HEK293 (cell line): ENCODE data around the gene MSMP.
A peak's percentile ranks its signal among the peaks of the same experiment; 100 is the strongest.

Source experiments
- CTCF ChIA-PET: fragments of 350-600 bp; formaldehyde crosslinking; extraction: SDS; loops from one replicate; lab custom pipeline; 2021; ENCODE audit warnings: antibody characterized with exemption; lab: Yijun Ruan, JAX
- POLR2A ChIA-PET: fragments of 300-600 bp; formaldehyde crosslinking; extraction: SDS; loops from one replicate; lab custom pipeline; 2020; ENCODE audit warnings: antibody characterized with exemption, inconsistent platforms; lab: Yijun Ruan, JAX
- H3K27ac ChIP-seq: fragments of 200-500 bp; sonication (Bioruptor generic); 2 replicates; pipeline ENCODE4 v1.5.1; 2014; ENCODE audit warnings: low read depth, low read length, control low read depth, inconsistent platforms; ENCODE audit errors: extremely low read depth
- H3K36me3 ChIP-seq, 2 experiments: fragments of 200-500 bp in 1 of 2; sonication (Bioruptor generic) in 1 of 2; 1 replicate in 1 of 2; 2 replicates in 1 of 2; pipeline ENCODE4 v1.5.1; 2014 to 2017; ENCODE audit warnings: inconsistent platforms in 2 of 2, low read length in 2 of 2; ENCODE audit not compliant: control insufficient read depth in 2 of 2, insufficient read depth in 1 of 2
- H3K4me1 ChIP-seq: fragments of 200-500 bp; sonication (Bioruptor generic); 2 replicates; pipeline ENCODE4 v1.5.1; 2014; ENCODE audit warnings: mild to moderate bottlenecking, low read length, inconsistent platforms; ENCODE audit not compliant: control insufficient read depth, insufficient read depth
- H3K4me3 ChIP-seq: 2 replicates; pipeline ENCODE4 v1.5.1; 2011; ENCODE audit warnings: low read depth, mild to moderate bottlenecking, control low read depth, low read length, moderate library complexity
- H3K9me3 ChIP-seq: fragments of 200-500 bp; sonication (Bioruptor generic); 2 replicates; pipeline ENCODE4 v1.5.1; 2014; ENCODE audit warnings: low read depth, low read length, inconsistent platforms; ENCODE audit not compliant: control insufficient read depth, insufficient read depth
- KLF10 ChIP-seq: fragments of 450-650 bp; IDR thresholded peaks from 2 replicates; pipeline ENCODE4 v1.5.1; 2018; ENCODE audit warnings: missing biosample characterization, mild to moderate bottlenecking, missing genetic modification characterization
- WT1 ChIP-seq: fragments of 450-650 bp; formaldehyde crosslinking; IDR thresholded peaks from 2 replicates; pipeline ENCODE4 v1.5.1; 2016; ENCODE audit warnings: missing biosample characterization, missing genetic modification characterization
- ZBTB20 ChIP-seq: fragments of 450-650 bp; formaldehyde crosslinking; IDR thresholded peaks from 2 replicates; pipeline ENCODE4 v1.5.1; 2016; ENCODE audit warnings: missing biosample characterization, missing genetic modification characterization
- ZNF132 ChIP-seq: fragments of 450-650 bp; formaldehyde crosslinking; IDR thresholded peaks from 2 replicates; pipeline ENCODE4 v1.5.1; 2017; ENCODE audit warnings: missing biosample characterization, missing genetic modification characterization, borderline replicate concordance
- ZNF211 ChIP-seq: fragments of 450-650 bp; formaldehyde crosslinking; IDR thresholded peaks from 2 replicates; pipeline ENCODE4 v1.5.1; 2016; ENCODE audit warnings: low read depth, missing biosample characterization, missing genetic modification characterization
- ZNF223 ChIP-seq: fragments of 450-650 bp; formaldehyde crosslinking; IDR thresholded peaks from 2 replicates; pipeline ENCODE4 v1.5.1; 2016; ENCODE audit warnings: missing biosample characterization, missing genetic modification characterization
- ZNF324 ChIP-seq: fragments of 450-650 bp; formaldehyde crosslinking; IDR thresholded peaks from 2 replicates; pipeline ENCODE4 v1.5.1; 2016; ENCODE audit warnings: missing biosample characterization, missing genetic modification characterization
- ZNF37A ChIP-seq: fragments of 450-650 bp; IDR thresholded peaks from 2 replicates; pipeline ENCODE4 v1.5.1; 2018; ENCODE audit warnings: missing biosample characterization, missing genetic modification characterization
- ZNF555 ChIP-seq: fragments of 450-650 bp; formaldehyde crosslinking; conservative IDR thresholded peaks from 2 replicates; pipeline ENCODE4 v1.5.1; 2017; ENCODE audit warnings: missing biosample characterization, mild to moderate bottlenecking, missing genetic modification characterization, inconsistent platforms
- ZNF558 ChIP-seq: fragments of 450-650 bp; formaldehyde crosslinking; IDR thresholded peaks from 2 replicates; pipeline ENCODE4 v1.5.1; 2016; ENCODE audit warnings: missing biosample characterization, missing genetic modification characterization
- ZNF560 ChIP-seq: fragments of 450-650 bp; formaldehyde crosslinking; IDR thresholded peaks from 2 replicates; pipeline ENCODE4 v1.5.1; 2017; ENCODE audit warnings: missing biosample characterization, missing genetic modification characterization, borderline replicate concordance
- ZNF585B ChIP-seq: fragments of 450-650 bp; formaldehyde crosslinking; IDR thresholded peaks from 2 replicates; pipeline ENCODE4 v1.5.1; 2016; ENCODE audit warnings: missing biosample characterization, missing genetic modification characterization
- ZNF600 ChIP-seq: fragments of 450-650 bp; formaldehyde crosslinking; IDR thresholded peaks from 2 replicates; pipeline ENCODE4 v1.5.1; 2016; ENCODE audit warnings: missing biosample characterization, missing genetic modification characterization
- ZNF664 ChIP-seq: fragments of 450-650 bp; formaldehyde crosslinking; IDR thresholded peaks from 2 replicates; pipeline ENCODE4 v1.5.1; 2016; ENCODE audit warnings: missing biosample characterization, missing genetic modification characterization
- ZNF76 ChIP-seq: fragments of 450-650 bp; formaldehyde crosslinking; IDR thresholded peaks from 2 replicates; pipeline ENCODE4; 2016; ENCODE audit warnings: low read depth, missing biosample characterization, missing genetic modification characterization, borderline replicate concordance
- ZNF837 ChIP-seq: fragments of 450-650 bp; formaldehyde crosslinking; IDR thresholded peaks from 2 replicates; pipeline ENCODE4 v1.5.1; 2016; ENCODE audit warnings: missing biosample characterization, missing genetic modification characterization
- TF ChIP-seq, protein P1 (sequence below): fragments of 450-650 bp; formaldehyde crosslinking; IDR thresholded peaks from 2 replicates; pipeline ENCODE4 v1.5.1; 2016; ENCODE audit warnings: missing biosample characterization, missing genetic modification characterization
- TF ChIP-seq, protein P2 (sequence below): fragments of 450-650 bp; formaldehyde crosslinking; IDR thresholded peaks from 2 replicates; pipeline ENCODE4 v1.5.1; 2017; ENCODE audit warnings: missing biosample characterization, missing genetic modification characterization
- TF ChIP-seq, protein P3 (sequence below): fragments of 450-650 bp; formaldehyde crosslinking; IDR thresholded peaks from 2 replicates; pipeline ENCODE4 v1.5.0; 2017; ENCODE audit warnings: missing biosample characterization, missing genetic modification characterization, borderline replicate concordance

Gene MSMP

DNA sequence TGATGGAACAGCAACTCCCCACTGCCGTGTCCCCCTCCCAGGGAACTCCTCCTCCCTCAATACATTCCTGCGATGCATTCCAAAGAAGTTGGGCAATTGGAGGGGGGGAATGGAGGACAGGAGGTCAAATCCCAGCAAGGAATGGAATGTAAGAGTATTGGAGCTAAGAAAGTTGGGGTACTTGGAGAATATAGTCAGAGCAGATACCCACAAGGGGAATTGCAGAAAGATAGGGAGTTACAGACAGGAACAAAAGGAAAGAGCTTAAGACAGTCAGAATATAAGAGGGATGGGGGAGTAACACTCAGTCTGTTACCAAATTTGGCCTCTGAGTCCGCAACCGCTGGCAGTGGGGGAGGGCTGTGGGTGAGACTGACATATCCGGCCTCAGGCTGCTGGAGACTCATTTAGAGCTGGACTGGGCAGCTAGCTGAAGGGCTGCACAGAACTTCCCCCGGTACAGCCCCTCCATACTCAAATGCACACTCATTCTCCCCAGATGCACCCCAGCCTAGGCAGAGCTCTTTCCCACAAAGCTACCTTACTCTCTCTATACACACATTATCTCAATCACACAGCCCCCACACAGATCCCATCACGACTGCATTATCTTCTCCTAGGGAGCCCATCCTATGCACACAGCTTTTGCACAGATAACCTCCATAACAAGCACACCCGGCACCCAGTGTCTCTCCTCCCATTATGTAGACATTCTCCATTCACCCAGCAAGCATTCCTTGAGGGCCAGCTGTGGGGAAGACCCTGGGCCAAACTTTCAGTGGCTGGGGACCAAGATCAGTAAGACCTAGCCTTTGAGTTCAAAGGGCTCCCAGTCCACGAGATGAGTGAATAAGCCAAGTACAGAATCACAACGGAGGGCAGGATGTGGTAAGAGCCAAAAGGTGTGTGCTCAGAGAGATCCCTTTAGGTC lies 25.8 kb downstream of the MSMP start (continued):
- no peak for TF ChIP-seq ZNF37A (tag by site-specific recombination)
- 0 out of 2 replicates have a peak, but pooled peaks have one; percentile 10 for TF ChIP-seq ZNF600 (tag by site-specific recombination)

DNA sequence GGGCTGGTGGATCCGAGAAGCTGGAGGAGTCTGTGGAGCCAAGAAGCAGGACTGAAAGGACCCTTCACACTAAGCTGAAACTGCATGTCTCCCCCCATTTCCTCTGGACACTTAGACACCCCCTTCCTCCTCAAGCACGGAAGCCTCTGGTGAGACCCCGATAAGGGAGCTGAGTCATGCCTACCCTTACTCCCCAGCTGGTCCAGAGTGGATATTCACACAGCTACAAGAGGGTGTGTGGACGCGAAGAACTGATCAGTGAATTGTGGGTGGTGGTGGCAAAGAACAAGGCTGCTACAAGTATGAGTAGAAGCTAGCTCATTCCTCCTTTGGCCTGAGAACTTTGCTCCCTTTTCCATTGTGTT lies 26.4 kb downstream of the MSMP start:
- Histone ChIP-seq H3K27ac (no peak overlapping the region), H3K36me3 (peaks cover 10 to 63% of the 10 kb centered on the region in 2 experiments), H3K4me1 (peaks cover 5% of the 10 kb centered on the region; the same call in 1 of the 2 replicates), H3K4me3 (no peak overlapping the region), H3K9me3 (no peaks in the 10 kb centered on the region)
- TF ChIP-seq ZNF558 (tag by site-specific recombination) (no peak), ZNF132 (tag by site-specific recombination) (no peak), ZNF76 (no peak), ZNF837 (tag by site-specific recombination) (no peak), ZNF324 (tag by site-specific recombination) (no peak), ZBTB20 (tag by site-specific recombination) (no peak), WT1 (tag by site-specific recombination) (no peak), ZNF585B (no peak), ZNF555 (tag by site-specific recombination) (no peak), ZNF664 (tag by site-specific recombination) (no peak), ZNF211 (no peak), KLF10 (tag by site-specific recombination) (no peak), ZNF560 (tag by site-specific recombination) (no peak), ZNF223 (tag by site-specific recombination) (no peak)
- TF ChIP-seq, protein P1, sequence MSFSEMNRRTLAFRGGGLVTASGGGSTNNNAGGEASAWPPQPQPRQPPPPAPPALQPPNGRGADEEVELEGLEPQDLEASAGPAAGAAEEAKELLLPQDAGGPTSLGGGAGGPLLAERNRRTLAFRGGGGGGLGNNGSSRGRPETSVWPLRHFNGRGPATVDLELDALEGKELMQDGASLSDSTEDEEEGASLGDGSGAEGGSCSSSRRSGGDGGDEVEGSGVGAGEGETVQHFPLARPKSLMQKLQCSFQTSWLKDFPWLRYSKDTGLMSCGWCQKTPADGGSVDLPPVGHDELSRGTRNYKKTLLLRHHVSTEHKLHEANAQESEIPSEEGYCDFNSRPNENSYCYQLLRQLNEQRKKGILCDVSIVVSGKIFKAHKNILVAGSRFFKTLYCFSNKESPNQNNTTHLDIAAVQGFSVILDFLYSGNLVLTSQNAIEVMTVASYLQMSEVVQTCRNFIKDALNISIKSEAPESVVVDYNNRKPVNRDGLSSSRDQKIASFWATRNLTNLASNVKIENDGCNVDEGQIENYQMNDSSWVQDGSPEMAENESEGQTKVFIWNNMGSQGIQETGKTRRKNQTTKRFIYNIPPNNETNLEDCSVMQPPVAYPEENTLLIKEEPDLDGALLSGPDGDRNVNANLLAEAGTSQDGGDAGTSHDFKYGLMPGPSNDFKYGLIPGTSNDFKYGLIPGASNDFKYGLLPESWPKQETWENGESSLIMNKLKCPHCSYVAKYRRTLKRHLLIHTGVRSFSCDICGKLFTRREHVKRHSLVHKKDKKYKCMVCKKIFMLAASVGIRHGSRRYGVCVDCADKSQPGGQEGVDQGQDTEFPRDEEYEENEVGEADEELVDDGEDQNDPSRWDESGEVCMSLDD (tag by site-specific recombination): no peak
- TF ChIP-seq, protein P2, sequence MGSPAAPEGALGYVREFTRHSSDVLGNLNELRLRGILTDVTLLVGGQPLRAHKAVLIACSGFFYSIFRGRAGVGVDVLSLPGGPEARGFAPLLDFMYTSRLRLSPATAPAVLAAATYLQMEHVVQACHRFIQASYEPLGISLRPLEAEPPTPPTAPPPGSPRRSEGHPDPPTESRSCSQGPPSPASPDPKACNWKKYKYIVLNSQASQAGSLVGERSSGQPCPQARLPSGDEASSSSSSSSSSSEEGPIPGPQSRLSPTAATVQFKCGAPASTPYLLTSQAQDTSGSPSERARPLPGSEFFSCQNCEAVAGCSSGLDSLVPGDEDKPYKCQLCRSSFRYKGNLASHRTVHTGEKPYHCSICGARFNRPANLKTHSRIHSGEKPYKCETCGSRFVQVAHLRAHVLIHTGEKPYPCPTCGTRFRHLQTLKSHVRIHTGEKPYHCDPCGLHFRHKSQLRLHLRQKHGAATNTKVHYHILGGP (tag by site-specific recombination): no peak
- TF ChIP-seq, protein P3, sequence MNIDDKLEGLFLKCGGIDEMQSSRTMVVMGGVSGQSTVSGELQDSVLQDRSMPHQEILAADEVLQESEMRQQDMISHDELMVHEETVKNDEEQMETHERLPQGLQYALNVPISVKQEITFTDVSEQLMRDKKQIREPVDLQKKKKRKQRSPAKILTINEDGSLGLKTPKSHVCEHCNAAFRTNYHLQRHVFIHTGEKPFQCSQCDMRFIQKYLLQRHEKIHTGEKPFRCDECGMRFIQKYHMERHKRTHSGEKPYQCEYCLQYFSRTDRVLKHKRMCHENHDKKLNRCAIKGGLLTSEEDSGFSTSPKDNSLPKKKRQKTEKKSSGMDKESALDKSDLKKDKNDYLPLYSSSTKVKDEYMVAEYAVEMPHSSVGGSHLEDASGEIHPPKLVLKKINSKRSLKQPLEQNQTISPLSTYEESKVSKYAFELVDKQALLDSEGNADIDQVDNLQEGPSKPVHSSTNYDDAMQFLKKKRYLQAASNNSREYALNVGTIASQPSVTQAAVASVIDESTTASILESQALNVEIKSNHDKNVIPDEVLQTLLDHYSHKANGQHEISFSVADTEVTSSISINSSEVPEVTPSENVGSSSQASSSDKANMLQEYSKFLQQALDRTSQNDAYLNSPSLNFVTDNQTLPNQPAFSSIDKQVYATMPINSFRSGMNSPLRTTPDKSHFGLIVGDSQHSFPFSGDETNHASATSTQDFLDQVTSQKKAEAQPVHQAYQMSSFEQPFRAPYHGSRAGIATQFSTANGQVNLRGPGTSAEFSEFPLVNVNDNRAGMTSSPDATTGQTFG: no peak
- ChIA-PET POLR2A (interaction anchor here (0.6 to 1.9 kb wide), 11 partner anchors 10 to 72 kb away, joined by 3 to 11 read pairs (median 4); partner anchors contain the start of genes ARHGEF39, CCDC107 and RMRP), CTCF (interaction anchor here (0.5 to 8.0 kb wide), 13 partner anchors 17 to 430 kb away, joined by 3 to 88 read pairs (median 4); partner anchors contain the start of genes CCDC107 and RMRP)
